ENCODE measurements around the gene CRADD.
"Not testable (repeated sequence)": the region's sequence is repeated elsewhere in the genome, so short reads cannot be mapped to it uniquely, and the experiment has no call there.

CRADD gene

DNA sequence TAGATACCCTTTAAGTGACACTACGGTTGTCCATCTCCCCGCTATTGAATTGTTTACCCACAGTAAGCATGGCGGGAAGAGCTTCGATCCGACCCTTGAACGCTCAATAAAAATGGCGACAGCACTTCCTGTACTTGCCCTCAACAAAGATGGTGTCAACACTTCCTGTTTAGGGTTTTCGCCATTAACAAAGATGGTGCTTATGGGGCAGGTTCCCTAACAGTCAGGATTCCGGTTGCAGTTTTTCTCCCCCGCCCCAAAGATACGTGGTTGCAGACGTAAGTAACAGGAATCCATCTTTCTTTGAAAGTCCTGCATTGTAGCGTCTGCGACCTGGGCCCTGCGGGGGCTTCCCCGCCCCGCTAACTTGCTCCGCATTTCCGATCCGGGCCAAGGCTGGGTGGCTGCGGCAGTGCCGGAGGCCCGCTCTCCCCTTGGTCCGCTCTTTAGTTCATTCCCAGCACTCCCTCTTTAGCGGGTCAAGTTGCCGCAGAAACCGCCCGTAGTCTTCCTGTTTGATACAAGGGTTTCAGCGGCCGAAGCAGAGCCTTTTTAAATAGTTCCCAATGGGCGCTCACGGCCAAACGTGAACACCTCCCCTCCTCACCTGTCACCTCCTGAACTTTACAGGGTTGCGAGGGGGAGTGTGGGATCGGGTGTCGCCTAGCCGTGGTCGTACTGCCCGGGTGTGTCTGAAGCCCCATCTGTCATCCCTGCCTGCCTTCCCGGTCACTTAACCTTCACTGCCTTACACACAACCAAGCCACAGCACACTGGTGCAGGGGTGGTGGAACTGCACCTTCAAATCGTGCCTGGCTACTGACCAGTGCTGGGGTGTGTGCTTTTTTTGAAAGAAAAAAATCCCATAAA lies at the start of gene CRADD:
TSS of gene CRADD (plus strand) at position 181 of the 870 bp plus-strand sequence.
- peak; percentile 63 for DNase-seq (ENCODE audit: low read depth in 2 of 2)

DNA sequence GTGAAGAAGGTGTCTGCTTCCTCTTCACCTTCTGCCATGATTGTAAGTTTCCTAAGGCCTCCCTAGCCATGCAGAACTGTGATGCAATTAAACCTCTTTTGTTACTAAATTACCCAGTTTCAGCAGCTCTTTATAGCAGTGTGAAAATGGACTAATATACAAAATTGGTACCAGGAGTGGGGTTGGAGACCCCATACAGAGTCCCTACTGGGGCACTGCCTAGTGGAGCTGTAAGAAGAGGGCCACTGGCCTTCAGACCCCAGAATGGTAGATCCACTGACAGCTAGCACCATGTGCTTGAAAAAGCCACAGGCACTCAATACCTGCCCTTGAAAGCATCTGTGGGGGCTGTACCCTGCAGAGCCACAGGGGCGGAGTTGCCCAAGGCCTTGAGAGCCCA lies 44.8 kb upstream of the CRADD start:
- DNase-seq (ENCODE audit: low read depth in 2 of 2): no peak

DNA sequence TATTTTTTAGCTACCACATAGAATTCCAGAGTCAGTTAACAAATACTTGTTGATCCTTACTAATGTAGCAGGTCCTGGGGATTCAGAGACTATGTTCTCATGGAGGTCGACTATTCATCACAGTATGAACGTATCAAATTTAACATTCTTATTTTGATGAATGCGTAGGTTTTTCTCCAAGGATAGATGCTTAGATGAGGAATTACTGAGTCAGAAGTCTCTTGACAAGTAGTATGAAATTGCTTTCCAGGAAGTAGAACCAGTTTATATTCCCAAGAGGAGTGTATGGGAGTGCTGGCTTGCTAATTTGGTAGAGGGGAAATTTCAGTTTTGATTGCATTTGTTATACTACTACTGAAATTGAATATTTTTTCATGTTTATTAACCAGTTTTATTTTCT lies 42.8 kb upstream of the CRADD start:
- DNase-seq (ENCODE audit: low read depth in 2 of 2): no peak

DNA sequence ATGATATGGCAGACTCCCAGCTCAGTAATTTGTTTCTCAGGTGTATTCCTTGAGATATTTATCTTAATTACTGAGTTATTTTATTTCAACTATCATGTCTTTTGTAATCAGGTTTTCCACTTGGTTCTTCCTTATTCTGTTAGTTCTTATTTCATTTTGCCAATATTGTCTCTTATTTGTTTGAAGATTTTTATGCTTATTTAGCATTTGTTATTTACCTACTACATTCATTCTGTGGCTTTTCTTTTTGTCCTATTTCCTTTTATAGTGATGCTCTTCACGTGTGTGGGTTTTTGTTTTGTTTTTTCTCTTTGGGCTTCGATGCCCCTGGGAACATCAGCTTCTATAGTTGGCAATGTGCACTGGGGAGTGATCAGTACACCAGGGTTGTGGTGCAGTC lies 40.5 kb upstream of the CRADD start:
- DNase-seq (ENCODE audit: low read depth in 2 of 2): no peak

DNA sequence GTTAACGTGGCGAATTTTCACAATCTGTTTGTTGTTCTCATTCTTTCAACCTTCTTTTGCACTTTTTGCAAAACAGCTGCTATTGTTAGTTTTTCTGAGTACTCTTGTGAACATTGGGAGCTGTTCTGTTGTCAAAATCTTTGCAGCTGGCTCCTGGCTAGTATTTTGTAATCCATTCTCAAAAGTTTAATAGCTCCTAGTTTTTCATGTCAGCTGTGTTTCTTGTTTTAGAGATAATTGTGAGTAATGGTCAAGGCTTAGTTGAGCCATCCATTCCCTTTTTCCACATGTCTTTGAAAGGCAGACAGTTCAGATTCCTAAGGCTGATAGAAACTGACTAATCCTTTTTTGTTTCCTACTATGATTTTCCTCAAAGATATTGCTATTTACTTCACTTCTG lies 39.1 kb upstream of the CRADD start:
- DNase-seq (ENCODE audit: low read depth in 2 of 2): no peak

DNA sequence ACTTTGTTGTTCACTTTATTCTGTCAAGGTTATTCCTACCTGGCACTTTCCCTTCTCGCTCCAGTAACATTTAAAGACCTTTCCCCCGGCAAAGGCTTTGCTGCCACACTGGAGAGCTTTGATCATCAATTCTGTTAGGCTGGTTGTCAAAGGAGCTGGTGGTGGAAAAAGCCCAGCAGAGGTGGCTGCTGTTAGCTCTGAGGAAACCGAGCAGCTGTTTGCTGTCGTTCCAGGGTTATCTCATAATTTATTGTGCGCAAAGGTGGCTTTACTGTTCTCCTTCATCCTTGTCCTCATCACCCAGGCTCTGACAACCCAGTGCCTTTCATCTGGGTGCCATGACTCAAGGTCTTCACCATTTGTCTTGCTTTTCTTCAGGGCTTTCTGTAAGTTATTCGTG lies 38.2 kb upstream of the CRADD start:
- no peak for DNase-seq (ENCODE audit: low read depth in 2 of 2)

DNA sequence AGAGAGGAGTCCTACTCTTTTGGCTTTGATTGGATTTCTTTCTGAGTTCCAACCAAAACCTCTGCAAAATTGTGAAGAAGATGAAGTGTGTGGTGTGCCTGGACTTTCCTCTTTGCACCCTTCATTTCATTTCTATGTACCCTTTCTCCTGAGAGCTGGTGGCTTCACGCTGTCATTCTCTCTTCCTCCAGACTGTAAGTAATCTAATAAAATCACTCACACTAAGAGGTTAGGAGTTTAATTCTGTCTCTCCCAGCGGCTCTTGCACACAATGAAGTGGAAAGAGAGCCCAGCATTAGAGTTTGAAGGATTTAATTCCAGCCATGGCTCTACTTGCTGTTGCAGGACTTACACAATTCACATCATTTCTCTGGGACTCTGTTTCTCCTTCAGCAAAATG lies 37.8 kb upstream of the CRADD start:
- DNase-seq (ENCODE audit: low read depth in 2 of 2): no peak

DNA sequence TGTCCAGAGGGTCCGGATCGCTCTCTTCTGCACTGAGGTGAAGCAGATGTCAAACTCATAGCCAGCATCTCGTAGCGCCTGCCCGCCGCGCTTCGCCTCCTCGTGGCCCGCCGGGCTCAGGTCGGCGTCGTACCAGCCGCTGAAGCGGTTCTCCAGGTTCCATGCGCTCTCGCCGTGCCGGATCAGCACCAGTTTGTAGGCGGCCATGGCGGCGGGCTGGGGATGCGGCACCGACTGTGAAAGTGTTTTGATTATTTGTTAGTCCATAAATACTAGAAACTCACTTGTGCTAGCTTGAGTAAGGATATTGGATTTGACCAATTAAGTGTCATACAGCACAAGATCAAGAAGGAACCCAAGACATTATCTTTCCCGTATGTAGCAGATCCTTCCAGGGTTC lies 35.8 kb upstream of the CRADD start:
- DNase-seq (ENCODE audit: low read depth in 2 of 2): not testable (repeated sequence)

DNA sequence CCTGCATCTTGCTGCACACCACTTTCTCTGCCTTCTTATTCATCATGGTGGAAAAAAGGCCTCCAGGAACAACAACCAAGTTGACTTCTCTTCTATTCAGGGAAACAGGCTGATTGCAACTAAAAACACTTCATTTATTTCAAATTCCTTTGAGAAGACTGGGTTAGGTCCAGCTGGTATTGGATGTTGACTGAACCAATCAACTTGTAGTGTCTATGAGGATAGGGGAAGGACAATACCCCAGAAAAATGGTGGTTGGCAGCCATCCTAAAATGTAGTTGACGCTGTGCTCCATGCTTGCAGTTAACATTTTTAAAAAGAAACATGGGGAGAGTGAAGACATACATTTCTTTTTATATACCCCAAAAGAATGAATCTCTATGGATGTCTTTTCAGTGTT lies 34.4 kb upstream of the CRADD start:
- no peak for DNase-seq (ENCODE audit: low read depth in 2 of 2)

DNA sequence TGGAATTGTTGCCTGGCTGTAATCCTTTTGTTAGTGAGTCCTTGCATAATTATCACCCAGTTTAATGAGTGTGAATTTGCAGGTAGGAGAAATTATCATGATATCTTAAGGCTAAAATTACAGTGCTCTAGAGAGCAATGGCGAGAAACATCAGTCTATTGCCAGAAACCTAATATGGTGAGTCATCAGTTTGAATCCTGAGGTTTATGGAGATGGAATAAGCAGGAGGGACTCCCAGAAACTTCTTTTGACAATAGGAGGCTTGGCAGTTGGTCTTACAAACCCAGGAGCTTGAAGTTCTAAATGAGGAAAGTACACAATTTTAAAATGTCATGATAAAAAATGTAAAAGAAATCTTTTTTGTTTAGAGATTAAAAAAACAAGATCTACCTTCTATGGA lies 31.5 kb upstream of the CRADD start:
- DNase-seq (ENCODE audit: low read depth in 2 of 2): no peak

DNA sequence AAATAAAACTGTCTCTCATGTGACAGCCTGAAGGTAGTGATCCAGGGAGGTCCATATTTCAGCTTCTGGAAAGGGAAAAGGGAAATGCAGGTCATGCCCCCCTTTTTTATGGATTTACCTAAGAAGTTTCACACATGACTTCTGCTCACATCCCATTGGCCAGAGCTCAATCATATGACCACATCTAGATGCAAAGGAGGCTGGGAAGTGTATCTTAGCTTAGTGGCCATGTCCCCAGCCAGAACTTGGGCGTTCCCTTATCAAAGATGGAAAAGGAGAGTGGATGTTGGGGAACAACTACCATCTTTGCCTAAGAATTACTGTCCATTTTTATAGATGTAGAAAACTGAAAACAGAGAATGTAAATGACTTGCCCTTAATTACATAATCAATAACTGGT lies 26.5 kb upstream of the CRADD start:
- no peak for DNase-seq (ENCODE audit: low read depth in 2 of 2)

DNA sequence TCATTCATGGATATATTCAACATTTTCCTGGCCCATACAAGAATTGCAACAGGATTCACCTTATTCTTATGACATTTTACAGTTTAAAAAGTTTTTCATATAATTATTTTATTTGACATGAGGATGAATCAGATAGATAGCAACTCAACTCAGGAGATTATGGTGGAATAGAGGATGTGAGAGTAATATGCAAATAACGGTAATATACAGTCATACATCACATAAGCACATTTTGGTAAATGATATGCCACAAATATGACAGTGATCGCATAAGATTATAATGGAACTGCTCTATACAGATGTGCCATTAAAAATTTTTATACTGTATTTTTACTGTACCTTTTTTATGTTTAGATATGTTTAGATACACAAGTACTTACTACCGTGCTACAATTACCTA lies 24.1 kb upstream of the CRADD start:
- no peak for DNase-seq (ENCODE audit: low read depth in 2 of 2)

DNA sequence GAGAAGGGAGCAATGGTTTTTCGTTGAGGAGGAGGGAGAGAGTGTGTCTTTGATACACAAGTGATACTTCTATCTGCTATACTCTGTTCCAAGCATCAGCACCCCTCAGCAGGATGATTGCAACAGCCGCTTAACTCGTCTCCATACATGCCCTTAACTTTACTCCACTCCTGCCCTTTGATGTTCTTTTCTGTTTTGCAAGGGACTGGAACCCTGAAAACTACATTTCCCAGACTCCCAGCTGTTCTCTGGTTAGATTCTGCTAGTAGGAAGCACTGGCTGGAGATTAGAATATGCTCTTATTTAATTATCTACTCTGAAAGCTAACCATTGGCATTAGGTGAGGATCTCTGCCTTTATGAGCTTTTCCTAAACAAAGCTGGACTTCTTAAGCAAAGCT lies 23.5 kb upstream of the CRADD start:
- DNase-seq (ENCODE audit: low read depth in 2 of 2): no peak

DNA sequence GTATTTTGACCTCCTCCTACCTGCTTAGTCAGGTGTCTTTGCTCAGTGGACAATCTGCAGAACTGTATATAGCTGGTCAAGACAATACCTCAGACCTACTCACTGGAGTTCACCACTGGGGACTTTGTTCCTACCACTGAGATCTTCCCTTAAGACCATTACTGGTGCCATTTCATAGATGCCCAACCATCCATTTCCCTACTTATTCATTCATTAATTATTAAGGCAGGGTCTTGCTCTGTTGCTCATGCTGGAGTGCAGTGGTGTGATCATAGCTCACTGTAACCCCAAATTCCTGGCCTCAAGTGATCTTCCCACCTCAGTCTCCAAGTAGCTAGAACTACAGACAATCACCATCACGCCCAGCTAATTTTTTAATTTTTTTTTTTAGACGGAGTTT lies 22.8 kb upstream of the CRADD start:
- DNase-seq (ENCODE audit: low read depth in 2 of 2): no peak

DNA sequence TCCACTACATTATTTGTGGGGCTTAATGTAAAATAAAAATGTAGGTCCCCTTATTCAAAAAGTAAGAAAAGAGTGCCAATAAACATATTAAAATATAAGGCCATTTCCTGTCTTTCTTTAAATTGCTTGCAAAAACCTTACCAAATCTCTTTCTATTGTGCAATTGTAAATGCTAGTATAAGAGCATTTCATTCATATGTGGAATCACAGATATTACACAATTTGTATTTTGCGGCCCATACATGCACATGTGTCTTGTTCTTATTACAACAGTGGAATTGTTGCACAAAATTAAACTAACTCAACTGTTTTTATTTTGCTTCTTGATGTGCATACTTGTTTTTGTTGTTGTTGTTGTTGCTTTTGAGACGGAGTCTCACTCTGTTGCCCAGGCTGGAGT lies 20.1 kb upstream of the CRADD start:
- DNase-seq (ENCODE audit: low read depth in 2 of 2): no peak

DNA sequence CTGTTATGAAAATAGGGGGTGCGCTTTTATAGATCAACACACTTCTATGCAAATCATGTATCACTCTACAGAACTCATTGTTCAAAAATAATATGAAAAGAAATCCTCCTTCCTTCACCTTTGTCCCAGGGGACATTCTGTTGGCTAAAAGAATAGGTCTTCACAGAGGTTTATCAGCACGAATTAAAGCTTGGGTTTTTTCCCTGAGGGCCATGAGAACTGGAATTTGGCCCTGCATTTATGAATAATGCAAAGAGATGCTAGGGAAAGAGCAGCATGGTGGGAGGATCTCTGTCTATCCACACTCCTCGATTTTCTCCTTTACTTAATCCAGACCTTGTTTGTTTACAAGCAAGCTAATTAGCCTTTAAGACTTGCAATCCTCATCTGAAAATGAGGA lies 16.2 kb upstream of the CRADD start:
- DNase-seq (ENCODE audit: low read depth in 2 of 2): no peak

DNA sequence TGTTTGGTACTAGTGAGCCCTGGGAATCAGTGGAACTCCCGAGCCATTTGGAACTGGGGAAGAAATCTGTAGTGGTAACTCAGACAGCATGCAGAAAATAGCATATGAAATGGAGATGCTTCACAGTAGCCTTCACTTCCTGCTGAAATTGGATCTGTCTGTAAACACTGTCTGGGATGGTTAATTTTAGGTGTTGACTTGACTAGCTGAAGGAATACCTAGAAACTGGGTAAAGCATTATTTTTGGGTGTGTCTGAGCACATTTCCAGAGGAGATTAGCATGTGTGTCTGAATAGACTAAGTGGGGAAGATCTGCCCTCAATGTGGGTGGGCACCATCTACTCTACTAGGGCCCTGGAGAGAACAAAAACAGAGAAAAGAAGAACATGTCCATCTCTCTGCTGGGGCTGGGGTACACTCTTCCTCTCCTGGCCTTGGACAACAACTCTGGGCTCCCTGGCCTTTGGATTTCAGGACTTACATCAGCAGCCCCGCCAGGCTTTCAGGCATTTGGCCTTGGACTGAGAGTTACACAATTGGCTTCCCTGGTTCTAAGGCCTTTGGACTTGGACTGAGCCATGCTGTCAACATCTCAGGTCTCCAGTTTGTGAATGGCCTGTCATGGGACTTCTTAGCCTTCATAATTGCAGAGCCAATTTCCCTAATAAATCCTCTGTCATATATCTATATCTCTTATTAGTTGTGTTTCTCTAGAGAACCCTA lies 14.0 kb upstream of the CRADD start:
- DNase-seq (ENCODE audit: low read depth in 2 of 2): no peak

DNA sequence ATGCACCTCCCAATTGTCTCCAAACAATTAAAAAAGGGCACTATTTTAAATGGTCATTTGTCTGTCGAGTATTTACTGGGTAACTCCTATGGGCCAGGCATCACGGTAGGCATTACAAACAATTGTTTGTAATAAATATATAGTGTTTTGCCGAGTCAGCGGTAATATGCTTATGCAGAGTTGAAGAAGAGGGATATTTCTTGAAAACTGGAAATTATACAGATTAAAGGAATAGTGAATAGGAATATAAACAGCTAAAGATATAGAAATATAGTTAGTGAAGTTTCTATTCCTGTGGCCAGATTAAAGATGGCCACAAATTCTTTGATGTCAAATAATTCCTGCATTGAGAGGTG lies 13.5 kb upstream of the CRADD start:
- no peak for DNase-seq (ENCODE audit: low read depth in 2 of 2)

DNA sequence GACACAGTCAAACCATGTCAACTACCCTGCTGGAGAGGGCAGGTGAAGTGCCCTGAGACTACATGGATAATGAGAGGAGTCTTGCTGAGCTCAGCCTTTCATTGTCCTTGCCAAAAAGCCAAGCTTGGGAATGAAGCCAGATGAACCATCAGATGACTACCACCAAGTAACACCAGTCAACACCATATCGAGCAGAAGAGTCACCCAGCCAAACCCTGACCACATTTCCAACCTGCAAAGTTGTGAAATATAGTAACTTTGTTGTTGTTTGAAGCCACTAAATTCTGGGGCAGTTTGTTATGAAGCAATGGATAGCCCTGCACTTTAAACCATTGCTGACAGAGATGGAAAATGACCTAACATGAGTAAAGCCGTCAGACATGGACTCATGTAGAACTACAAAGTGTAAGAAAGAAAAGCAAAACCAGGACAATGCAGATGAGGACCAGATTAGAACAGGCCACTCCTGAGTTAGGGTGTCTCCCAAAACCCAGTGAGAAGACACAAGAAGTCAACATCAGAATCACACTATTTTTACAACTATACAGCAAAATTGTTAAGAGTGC lies 12.5 kb upstream of the CRADD start:
- DNase-seq (ENCODE audit: low read depth in 2 of 2): no peak

DNA sequence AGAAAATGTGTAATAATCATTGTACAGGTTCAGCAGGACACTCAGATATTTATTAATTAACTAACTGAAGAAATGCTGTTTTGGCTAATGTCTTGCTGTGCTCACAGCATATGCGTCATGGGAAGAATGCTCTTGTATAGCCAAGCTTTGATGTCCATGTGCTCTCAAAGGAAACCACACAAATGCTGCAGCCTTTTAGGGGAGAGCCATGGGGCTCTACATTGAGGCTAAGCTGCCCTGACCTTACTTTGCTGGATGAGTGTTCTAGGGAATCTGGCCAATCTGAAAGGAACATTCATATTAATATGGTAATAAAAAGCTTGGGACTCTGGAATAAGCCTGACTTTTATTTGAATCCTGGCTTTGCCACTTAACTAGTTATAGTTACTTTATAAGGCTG lies 9.5 kb upstream of the CRADD start:
- no peak for DNase-seq (ENCODE audit: low read depth in 2 of 2)

DNA sequence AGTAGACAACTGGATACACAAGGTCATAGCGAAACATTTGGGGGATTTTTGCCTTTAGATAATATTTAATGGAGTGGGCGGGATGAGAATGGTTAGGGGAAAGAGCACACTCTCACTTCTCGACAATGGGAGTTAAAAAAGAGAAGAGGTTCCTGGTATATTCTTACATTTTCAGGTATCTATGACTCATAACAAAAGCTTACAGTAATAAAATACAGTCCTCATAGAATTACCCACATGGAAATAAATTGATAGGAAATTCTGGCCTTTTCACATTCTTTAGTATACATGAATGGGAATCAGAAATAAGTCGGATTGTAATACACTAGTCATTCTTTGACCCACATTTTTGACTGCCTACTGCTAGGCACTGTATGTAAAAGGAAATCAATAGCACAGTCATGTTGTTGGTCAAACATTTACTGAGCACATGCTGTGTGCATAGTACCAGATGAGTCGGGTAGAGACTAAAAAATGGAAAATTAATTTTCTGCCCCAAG lies 8.2 kb upstream of the CRADD start:
- no peak for DNase-seq (ENCODE audit: low read depth in 2 of 2)

DNA sequence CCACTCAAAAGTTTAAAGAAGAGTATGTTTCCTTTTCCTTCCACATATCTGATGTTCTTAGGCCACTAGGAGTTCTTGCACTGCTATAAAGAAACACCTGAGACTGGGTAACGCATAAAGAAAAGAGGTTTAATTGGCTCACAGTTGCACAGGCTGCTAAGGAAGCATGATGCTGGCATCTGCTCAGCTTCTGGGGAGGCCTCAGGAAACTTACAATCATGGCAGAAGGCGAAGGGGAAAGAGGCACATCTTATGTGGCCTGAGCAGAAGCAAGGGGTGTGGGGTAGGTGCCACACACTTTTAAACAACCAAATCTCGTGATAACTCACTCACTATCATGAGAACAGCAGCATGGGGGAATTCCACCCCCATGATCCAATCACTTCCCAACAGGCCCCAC lies 7.7 kb upstream of the CRADD start:
- no peak for DNase-seq (ENCODE audit: low read depth in 2 of 2)

DNA sequence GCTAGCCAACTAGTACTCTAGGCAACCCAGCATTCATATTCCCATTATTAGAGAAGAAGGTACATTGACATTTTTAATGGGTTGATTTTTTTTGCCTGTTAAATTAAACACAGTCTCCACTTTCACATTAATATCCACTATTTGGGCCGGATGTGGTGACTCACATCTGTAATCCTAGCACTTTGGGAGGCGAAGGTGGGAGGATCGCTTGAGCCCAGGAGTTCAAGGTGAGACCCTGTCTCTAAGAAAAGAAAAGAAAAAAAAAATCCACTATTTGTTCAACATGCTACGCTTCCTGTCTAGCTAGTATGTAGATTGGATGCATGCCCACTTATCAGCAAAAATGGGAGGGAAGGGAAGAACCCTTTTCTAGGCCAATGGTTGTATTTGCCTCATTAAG lies 7.1 kb upstream of the CRADD start:
- no peak for DNase-seq (ENCODE audit: low read depth in 2 of 2)

Data from stimulated activated CD8-positive, alpha-beta memory T cell treated with anti-CD3 and anti-CD28 coated beads, Interleukin-7, amount 100 ng/mL, for 1 hour (primary cell).